OCI-LY3 (cell line): ENCODE data around the gene RRP7A.
"Not testable (repeated sequence)": the region's sequence is repeated elsewhere in the genome, so short reads cannot be mapped to it uniquely, and the experiment has no call there.

Source experiments
- CTCF ChIP-seq: fragments of 200-600, 300-600 bp; sonication (generic); IDR thresholded peaks from 2 replicates; pipeline ENCODE4 v1.5.1; 2014; ENCODE audit warnings: antibody characterized with exemption, low read length, low read depth
- EZH2phosphoT487 ChIP-seq: fragments of 200-600 bp; shearing (Covaris generic); IDR thresholded peaks from 2 replicates; pipeline ENCODE4 v1.6.1; 2018; ENCODE audit warnings: antibody characterized with exemption, mixed run types, low read depth

- not testable (repeated sequence) for TF ChIP-seq CTCF, EZH2phosphoT487
These were observed 4.3 kb downstream of the RRP7A start for GRCh38 chr22:42515304-42515703.
